IMR-90 (cell line): ENCODE measurements around the gene HBEGF. TPM values are rescaled to one million over a fixed set of nuclear protein-coding genes. Genes with fewer than 3 reads are reported as not detected.

Experiments
- ATAC-seq: fragments of 200-7000 bp; cut with Tn5 transposase; 2 replicates; pipeline ENCODE4 v1.9.1; 2020; ENCODE audit warnings: low read depth, mild to moderate bottlenecking, moderate library complexity
- BruUV-seq: library from RNA; stranded (reverse); fragments of 400-500 nt; replicated peaks from 2 replicates; lab custom pipeline; 2021; lab: Mats Ljungman, UMichigan
- CTCF ChIA-PET: fragments of 300-600 bp; formaldehyde crosslinking; extraction: SDS; loops from one replicate; lab custom pipeline; 2021; ENCODE audit warnings: antibody characterized with exemption; lab: Yijun Ruan, JAX
- POLR2A ChIA-PET: fragments of 300-600 bp; sonication (Branson Sonifier 250); formaldehyde crosslinking; loops from one replicate; lab custom pipeline; 2022; ENCODE audit warnings: antibody characterized with exemption; ENCODE audit not compliant: unreplicated experiment; lab: Charles Lee
- DNase-seq: peaks from one replicate; pipeline ENCODE4 v3.0.0; 2013
- H2AFZ ChIP-seq: replicated peaks from 2 replicates; pipeline ENCODE3; 2013; ENCODE audit warnings: low read length, mild to moderate bottlenecking; ENCODE audit not compliant: poor library complexity
- H2AK5ac ChIP-seq: 2 replicates; pipeline ENCODE4 v1.6.1; 2013; ENCODE audit warnings: low read depth, low read length, inconsistent platforms
- H2AK9ac ChIP-seq: replicated peaks from 2 replicates; pipeline ENCODE3; 2013; ENCODE audit warnings: mild to moderate bottlenecking, low read depth, low read length, moderate library complexity; ENCODE audit not compliant: poor library complexity
- H2BK120ac ChIP-seq: 2 replicates; pipeline ENCODE4 v1.6.1; 2013; ENCODE audit warnings: low read depth, low read length, inconsistent platforms
- H2BK15ac ChIP-seq: 3 replicates; pipeline ENCODE4 v1.6.1; 2013; ENCODE audit warnings: low read depth, low read length, inconsistent platforms
- H2BK20ac ChIP-seq: 2 replicates; pipeline ENCODE4 v1.6.1; 2013; ENCODE audit warnings: low read depth, mild to moderate bottlenecking, inconsistent platforms, low read length, moderate library complexity
- H2BK5ac ChIP-seq: 2 replicates; pipeline ENCODE4 v1.6.1; 2013; ENCODE audit warnings: mild to moderate bottlenecking, low read depth, low read length, inconsistent platforms; ENCODE audit not compliant: poor library complexity, severe bottlenecking
- H3K14ac ChIP-seq: replicated peaks from 2 replicates; pipeline ENCODE4 v1.6.1; 2013; ENCODE audit warnings: low read depth, low read length, inconsistent platforms
- H3K18ac ChIP-seq: 2 replicates; pipeline ENCODE4 v1.6.1; 2013; ENCODE audit warnings: low read depth, low read length, control low read depth
- H3K23ac ChIP-seq: 2 replicates; pipeline ENCODE4 v1.6.1; 2013; ENCODE audit warnings: low read depth, low read length, inconsistent platforms
- H3K27ac ChIP-seq: 2 replicates; pipeline ENCODE4 v1.5.1; 2013; ENCODE audit warnings: mild to moderate bottlenecking, control low read depth, low read length; ENCODE audit not compliant: insufficient read depth
- H3K27me3 ChIP-seq: 2 replicates; pipeline ENCODE4 v1.6.1; 2013; ENCODE audit warnings: low read length; ENCODE audit not compliant: control insufficient read depth, insufficient read depth
- H3K36me3 ChIP-seq: 2 replicates; pipeline ENCODE4 v1.6.1; 2013; ENCODE audit warnings: low read length, mixed read lengths; ENCODE audit not compliant: control insufficient read depth, insufficient read depth
- H3K4ac ChIP-seq: 2 replicates; pipeline ENCODE4 v1.6.1; 2013; ENCODE audit warnings: low read depth, low read length, inconsistent platforms
- H3K4me1 ChIP-seq: 2 replicates; pipeline ENCODE4 v1.6.1; 2013; ENCODE audit warnings: low read length, mixed read lengths; ENCODE audit not compliant: control insufficient read depth, insufficient read depth
- H3K4me2 ChIP-seq: 2 replicates; pipeline ENCODE4 v1.6.1; 2013; ENCODE audit warnings: low read depth, mild to moderate bottlenecking, control low read depth, low read length, moderate library complexity
- H3K4me3 ChIP-seq: 2 replicates; pipeline ENCODE4 v1.5.1; 2013; ENCODE audit warnings: low read depth, mild to moderate bottlenecking, control low read depth, low read length, moderate library complexity; ENCODE audit not compliant: insufficient read depth
- H3K56ac ChIP-seq: 2 replicates; pipeline ENCODE4 v1.6.1; 2013; ENCODE audit warnings: low read length, inconsistent platforms; ENCODE audit not compliant: insufficient read depth; ENCODE audit errors: extremely low read depth
- H3K79me1 ChIP-seq, 2 experiments: 2 replicates each; pipeline ENCODE4 v1.6.1; 2013; ENCODE audit warnings: low read length in 2 of 2, inconsistent platforms in 1 of 2, low read depth in 1 of 2
- H3K9ac ChIP-seq: 2 replicates; pipeline ENCODE4 v1.6.1; 2013; ENCODE audit warnings: low read depth, low read length, control low read depth
- H3K9me1 ChIP-seq: 2 replicates; pipeline ENCODE4 v1.6.1; 2013; ENCODE audit warnings: low read length, inconsistent platforms; ENCODE audit not compliant: insufficient read depth
- H3K9me3 ChIP-seq: 2 replicates; pipeline ENCODE4 v1.6.1; 2013; ENCODE audit warnings: low read length; ENCODE audit not compliant: control insufficient read depth, insufficient read depth
- H4K20me1 ChIP-seq: 2 replicates; pipeline ENCODE4 v1.6.1; 2013; ENCODE audit warnings: low read length, inconsistent platforms; ENCODE audit not compliant: insufficient read depth
- H4K5ac ChIP-seq: 2 replicates; pipeline ENCODE4 v1.6.1; 2013; ENCODE audit warnings: mild to moderate bottlenecking, low read depth, low read length, control low read depth
- H4K8ac ChIP-seq, 2 experiments: 2 replicates each; pipeline ENCODE4 v1.6.1; 2013; ENCODE audit warnings: low read depth in 2 of 2, low read length in 2 of 2, control low read depth in 1 of 2, inconsistent platforms in 1 of 2
- H4K91ac ChIP-seq: 2 replicates; pipeline ENCODE4 v1.6.1; 2013; ENCODE audit warnings: low read depth, low read length, inconsistent platforms; ENCODE audit not compliant: insufficient read depth
- CEBPB ChIP-seq: IDR thresholded peaks from 2 replicates; pipeline ENCODE4 v1.6.1; 2012; ENCODE audit warnings: low read depth, low read length, improper control_type of control experiment
- ELK1 ChIP-seq: fragments of 150-350 bp; IDR thresholded peaks from 2 replicates; pipeline ENCODE4 v1.6.1; 2016; ENCODE audit warnings: low read depth, mild to moderate bottlenecking, low read length, moderate library complexity, borderline replicate concordance
- FOS ChIP-seq: fragments of 150-350 bp; IDR thresholded peaks from 2 replicates; pipeline ENCODE4 v1.6.1; 2016; ENCODE audit warnings: low read depth, low read length
- MXI1 ChIP-seq: IDR thresholded peaks from 2 replicates; pipeline ENCODE4 v1.6.1; 2012; ENCODE audit warnings: low read depth, mild to moderate bottlenecking, low read length, moderate library complexity, borderline replicate concordance
- NFE2L2 ChIP-seq: fragments of 150-350 bp; IDR thresholded peaks from 2 replicates; pipeline ENCODE4 v1.6.1; 2016; ENCODE audit warnings: low read depth, mild to moderate bottlenecking, low read length
- RAD21 ChIP-seq: IDR thresholded peaks from 2 replicates; pipeline ENCODE4 v1.6.1; 2012; ENCODE audit warnings: low read length, improper control_type of control experiment
- RCOR1 ChIP-seq: IDR thresholded peaks from 2 replicates; pipeline ENCODE4 v1.6.1; 2012; ENCODE audit warnings: mild to moderate bottlenecking, low read length, improper control_type of control experiment; ENCODE audit not compliant: insufficient replicate concordance
- RFX5 ChIP-seq: IDR thresholded peaks from 2 replicates; pipeline ENCODE4 v1.8.0; 2012; ENCODE audit warnings: low read depth, mild to moderate bottlenecking, low read length, moderate library complexity
- SMC3 ChIP-seq: fragments of 150-350 bp; IDR thresholded peaks from 2 replicates; pipeline ENCODE4 v1.6.1; 2016; ENCODE audit warnings: low read depth, mild to moderate bottlenecking, antibody characterized with exemption, low read length, moderate library complexity
- WGBS, 2 experiments: methylation state at CpG; one replicate each; pipeline versions ENCODE4 v1.1.5 to v1.1.7; 2013; ENCODE audit warnings: missing lambda C conversion rate in 2 of 2; ENCODE audit not compliant: insufficient read length in 1 of 2; ENCODE audit errors: extremely low coverage in 2 of 2; 5-methylcytosine and 5-hydroxymethylcytosine counted together
- dilution Hi-C: fragments of 300-500 bp; cut with HindIII; formaldehyde crosslinking; loops from one replicate; pipeline ENCODE4 v1.14.3; 2018; ENCODE audit warnings: low sequenced_read_pairs; ENCODE audit not compliant: unreplicated experiment
- in situ Hi-C: fragments of 300-500 bp; cut with MboI; formaldehyde crosslinking; loops from 3 replicates; pipeline ENCODE4 v1.14.3; 2019; ENCODE audit warnings: low sequenced_read_pairs, inconsistent platforms, mixed read lengths
- intact Hi-C: fragments of 100-400 bp; cut with micrococcal nuclease; formaldehyde crosslinking; loops from 2 replicates; pipeline ENCODE4 v1.10.0; 2022
- polyA plus RNA-seq, 3 experiments: library from polyadenylated mRNA; depleted of rRNA; stranded (reverse); fragments of >200 nt; gene quantifications; 2 replicates each; pipeline ENCODE4 v1.2.3, GENCODE V29; 2012; ENCODE audit warnings: low replicate concordance in 1 of 3
- total RNA-seq: library from RNA; depleted of rRNA; stranded (reverse); fragments of >200 nt; gene quantifications from 2 replicates; pipeline ENCODE4 v1.2.3, GENCODE V29; 2012

HBEGF gene
- total and polyA plus RNA-seq, 2 of the 4 experiments (the other 2 are of a cell fraction) = 18.8 to 36.1 TPM

- Histone ChIP-seq H3K23ac (no peak overlapping the region), H3K9me1 (peaks cover 24% of the 10 kb centered on the region), H2AK9ac (peak overlapping the region; percentile 12), H3K79me1 (peaks cover 21 to 44% of the 10 kb centered on the region in 2 experiments), H3K4me1 (peaks cover 6% of the 10 kb centered on the region), H3K36me3 (peaks cover 16% of the 10 kb centered on the region), H4K8ac (peak overlapping the region in 1 of 2 experiments; percentile 13; a peak in 1 of 4 replicates), H4K20me1 (no peaks in the 10 kb centered on the region; the same call in none of the 2 replicates), H2AK5ac (no peak overlapping the region; the same call in 1 of the 2 replicates), H3K18ac (no peak overlapping the region), H3K4me2 (no peak overlapping the region), H3K27me3 (no peaks in the 10 kb centered on the region), H2AFZ (no peak overlapping the region), H3K4me3 (no peak overlapping the region), H2BK15ac (no peak overlapping the region), H3K27ac (no peak overlapping the region), H2BK20ac (no peak overlapping the region), H2BK120ac (no peak overlapping the region), H3K14ac (no peak overlapping the region), H3K4ac (no peak overlapping the region), H3K56ac (no peak overlapping the region), H4K5ac (no peak overlapping the region), H2BK5ac (no peak overlapping the region), H3K9me3 (no peaks in the 10 kb centered on the region), H3K9ac (no peak overlapping the region), H4K91ac (no peak overlapping the region)
- ChIA-PET CTCF (interaction anchor here (0.6 to 2.8 kb wide), 3 partner anchors 9 to 92 kb away, joined by 4 to 14 read pairs (median 10); partner anchors contain the start of gene HBEGF), POLR2A (interaction anchor here (0.7 to 1.0 kb wide), 2 partner anchors 9 to 33 kb away, joined by 4 to 13 read pairs; partner anchors contain the start of gene PFDN1)
- WGBS, 2 experiments = 33% methylated on average over 3 of the region's 5 CpGs; no CpG with 5 or more reads in 1 of the 2 experiments
- no TSS peak for BruUV-seq
- in situ Hi-C loops = no loop called here
- no peak for DNase-seq
- dilution Hi-C loops = no loop called here
- ATAC-seq = 0 out of 2 replicates have a peak, but pooled peaks have one; percentile 28
- intact Hi-C loops = no loop called here
- TF ChIP-seq RCOR1 (no peak), NFE2L2 (no peak), SMC3 (no peak), RAD21 (no peak), FOS (no peak), CEBPB (no peak), ELK1 (no peak), MXI1 (no peak), RFX5 (no peak)
Measured at GRCh38 chr5:140336388-140336787, 10.0 kb downstream of the HBEGF start.
